ENCODE data around the gene STMND1.

STMND1 gene

GRCh38 chr6:17101422-17102257, at the start of gene STMND1:
Gene STMND1, plus strand, starts transcription at chr6:17102050. Its CDS starts 208 bp downstream, at chr6:17102258.
- no peak for TF ChIP-seq CTCF (IDR thresholded peaks at IDR 0.05; ENCODE audit: low read length, missing control alignments)
- peak within 1 kb of the TSS; percentile 23 for H3K4me3 ChIP-seq (replicated peaks; ENCODE audit: low read depth, low read length)
- DNase-seq (ENCODE audit: low read depth) = peak; percentile 33

GRCh38 chr6:17054647-17055046, 47.2 kb upstream of the STMND1 start:
- DNase-seq (ENCODE audit: low read depth) = no peak
- TF ChIP-seq CTCF (IDR thresholded peaks at IDR 0.05; ENCODE audit: low read length, missing control alignments) = no peak
- H3K4me3 ChIP-seq (replicated peaks; ENCODE audit: low read depth, low read length) = no peak overlapping the region

GRCh38 chr6:17057322-17057721, 44.5 kb upstream of the STMND1 start:
- no peak for DNase-seq (ENCODE audit: low read depth)
- TF ChIP-seq CTCF (IDR thresholded peaks at IDR 0.05; ENCODE audit: low read length, missing control alignments) = no peak
- H3K4me3 ChIP-seq (replicated peaks; ENCODE audit: low read depth, low read length) = no peak overlapping the region

- DNase-seq (ENCODE audit: low read depth) = no peak
- no peak for TF ChIP-seq CTCF (IDR thresholded peaks at IDR 0.05; ENCODE audit: low read length, missing control alignments)
- H3K4me3 ChIP-seq (replicated peaks; ENCODE audit: low read depth, low read length) = no peak overlapping the region
Measured at GRCh38 chr6:17058550-17058949, 43.3 kb upstream of the STMND1 start.

- no peak for TF ChIP-seq CTCF (IDR thresholded peaks at IDR 0.05; ENCODE audit: low read length, missing control alignments)
- no peak for DNase-seq (ENCODE audit: low read depth)
- H3K4me3 ChIP-seq (replicated peaks; ENCODE audit: low read depth, low read length) = no peak overlapping the region
Measured at GRCh38 chr6:17059022-17059421, 42.8 kb upstream of the STMND1 start.

- no peak overlapping the region for H3K4me3 ChIP-seq (replicated peaks; ENCODE audit: low read depth, low read length)
- no peak for TF ChIP-seq CTCF (IDR thresholded peaks at IDR 0.05; ENCODE audit: low read length, missing control alignments)
- no peak for DNase-seq (ENCODE audit: low read depth)
Measured at GRCh38 chr6:17059850-17060249, 42.0 kb upstream of the STMND1 start.

GRCh38 chr6:17061097-17061496, 40.8 kb upstream of the STMND1 start:
- H3K4me3 ChIP-seq (replicated peaks; ENCODE audit: low read depth, low read length) = no peak overlapping the region
- TF ChIP-seq CTCF (IDR thresholded peaks at IDR 0.05; ENCODE audit: low read length, missing control alignments) = no peak
- no peak for DNase-seq (ENCODE audit: low read depth)

All from fibroblast of pulmonary artery (primary cell).